22Rv1 (cell line): Measurements from ENCODE around the gene PCCA.

Source experiments
- ZFX ChIP-seq: fragments of 450-650 bp; IDR thresholded peaks from 2 replicates; pipeline ENCODE4 v1.6.1; 2017; ENCODE audit warnings: antibody characterized with exemption, borderline replicate concordance
- TF ChIP-seq, protein P1 (sequence below): fragments of 450-650 bp; IDR thresholded peaks from 2 replicates; pipeline ENCODE4 v1.5.1; 2017; ENCODE audit warnings: mild to moderate bottlenecking

DNA sequence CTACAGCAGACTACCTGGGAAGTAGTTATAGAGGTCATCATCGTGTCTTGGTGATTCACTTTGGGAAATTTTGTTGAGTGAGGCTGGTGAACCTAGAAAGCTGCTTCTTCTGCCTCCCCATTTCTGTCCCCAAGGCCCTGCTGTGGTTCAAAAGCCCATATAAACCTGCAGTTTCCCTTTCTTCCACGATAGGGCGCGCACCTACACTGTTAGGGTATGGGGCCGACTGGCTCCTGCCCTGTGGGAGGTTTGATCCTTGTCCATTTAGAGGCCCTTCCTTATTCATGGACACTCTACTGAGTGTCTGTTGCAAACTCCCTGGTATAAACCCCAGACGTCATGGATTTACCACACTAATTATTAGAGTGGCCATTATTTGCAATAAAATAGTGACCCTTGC lies 307.9 kb downstream of the PCCA start:
- TF ChIP-seq, protein P1, sequence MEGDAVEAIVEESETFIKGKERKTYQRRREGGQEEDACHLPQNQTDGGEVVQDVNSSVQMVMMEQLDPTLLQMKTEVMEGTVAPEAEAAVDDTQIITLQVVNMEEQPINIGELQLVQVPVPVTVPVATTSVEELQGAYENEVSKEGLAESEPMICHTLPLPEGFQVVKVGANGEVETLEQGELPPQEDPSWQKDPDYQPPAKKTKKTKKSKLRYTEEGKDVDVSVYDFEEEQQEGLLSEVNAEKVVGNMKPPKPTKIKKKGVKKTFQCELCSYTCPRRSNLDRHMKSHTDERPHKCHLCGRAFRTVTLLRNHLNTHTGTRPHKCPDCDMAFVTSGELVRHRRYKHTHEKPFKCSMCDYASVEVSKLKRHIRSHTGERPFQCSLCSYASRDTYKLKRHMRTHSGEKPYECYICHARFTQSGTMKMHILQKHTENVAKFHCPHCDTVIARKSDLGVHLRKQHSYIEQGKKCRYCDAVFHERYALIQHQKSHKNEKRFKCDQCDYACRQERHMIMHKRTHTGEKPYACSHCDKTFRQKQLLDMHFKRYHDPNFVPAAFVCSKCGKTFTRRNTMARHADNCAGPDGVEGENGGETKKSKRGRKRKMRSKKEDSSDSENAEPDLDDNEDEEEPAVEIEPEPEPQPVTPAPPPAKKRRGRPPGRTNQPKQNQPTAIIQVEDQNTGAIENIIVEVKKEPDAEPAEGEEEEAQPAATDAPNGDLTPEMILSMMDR: no peak
- no peak for TF ChIP-seq ZFX
